ENCODE results near the gene NCAPD3. TPM values are rescaled to one million over a fixed set of nuclear protein-coding genes. Genes with fewer than 3 reads are reported as not detected.

Gene NCAPD3
- total and polyA plus RNA-seq, 4 donors: 14.1 to 35.4 (median 24.2) TPM

DNA sequence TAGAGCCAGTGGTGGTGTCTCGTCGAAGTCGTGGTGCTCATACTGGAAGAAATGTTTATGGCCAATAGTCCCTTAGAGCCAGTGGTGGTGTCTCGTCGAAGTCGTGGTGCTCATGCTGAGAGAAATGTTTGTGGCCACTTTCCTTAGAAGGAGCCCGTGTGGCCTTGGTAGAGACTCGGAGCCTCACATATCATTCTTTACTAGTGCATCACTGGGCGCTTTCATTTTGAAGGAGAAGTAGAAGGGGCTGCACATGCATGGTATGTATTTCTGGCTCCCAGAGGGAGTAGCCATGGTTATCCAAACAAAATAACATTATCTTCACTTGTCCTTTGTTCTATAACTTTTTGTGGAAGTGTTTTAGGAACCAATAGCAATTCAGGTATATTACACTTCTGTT lies 85.4 kb downstream of the NCAPD3 start:
- H3K27me3 ChIP-seq (ENCODE audit: control insufficient read depth in 4 of 4, insufficient read depth in 4 of 4, low read length in 3 of 4): no peaks in the 10 kb centered on the region
- no peak for DNase-seq (ENCODE audit: low spot score)
- H3K4me1 ChIP-seq (ENCODE audit: control insufficient read depth in 4 of 4, insufficient read depth in 4 of 4, low read length in 3 of 4): no peaks in the 10 kb centered on the region
- TF ChIP-seq, protein P1, sequence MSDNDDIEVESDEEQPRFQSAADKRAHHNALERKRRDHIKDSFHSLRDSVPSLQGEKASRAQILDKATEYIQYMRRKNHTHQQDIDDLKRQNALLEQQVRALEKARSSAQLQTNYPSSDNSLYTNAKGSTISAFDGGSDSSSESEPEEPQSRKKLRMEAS (IDR thresholded peaks at IDR 0.05): no peak
- TF ChIP-seq, protein P2, sequence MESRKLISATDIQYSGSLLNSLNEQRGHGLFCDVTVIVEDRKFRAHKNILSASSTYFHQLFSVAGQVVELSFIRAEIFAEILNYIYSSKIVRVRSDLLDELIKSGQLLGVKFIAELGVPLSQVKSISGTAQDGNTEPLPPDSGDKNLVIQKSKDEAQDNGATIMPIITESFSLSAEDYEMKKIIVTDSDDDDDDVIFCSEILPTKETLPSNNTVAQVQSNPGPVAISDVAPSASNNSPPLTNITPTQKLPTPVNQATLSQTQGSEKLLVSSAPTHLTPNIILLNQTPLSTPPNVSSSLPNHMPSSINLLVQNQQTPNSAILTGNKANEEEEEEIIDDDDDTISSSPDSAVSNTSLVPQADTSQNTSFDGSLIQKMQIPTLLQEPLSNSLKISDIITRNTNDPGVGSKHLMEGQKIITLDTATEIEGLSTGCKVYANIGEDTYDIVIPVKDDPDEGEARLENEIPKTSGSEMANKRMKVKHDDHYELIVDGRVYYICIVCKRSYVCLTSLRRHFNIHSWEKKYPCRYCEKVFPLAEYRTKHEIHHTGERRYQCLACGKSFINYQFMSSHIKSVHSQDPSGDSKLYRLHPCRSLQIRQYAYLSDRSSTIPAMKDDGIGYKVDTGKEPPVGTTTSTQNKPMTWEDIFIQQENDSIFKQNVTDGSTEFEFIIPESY (IDR thresholded peaks at IDR 0.05): no peak
- TF ChIP-seq, protein P3, sequence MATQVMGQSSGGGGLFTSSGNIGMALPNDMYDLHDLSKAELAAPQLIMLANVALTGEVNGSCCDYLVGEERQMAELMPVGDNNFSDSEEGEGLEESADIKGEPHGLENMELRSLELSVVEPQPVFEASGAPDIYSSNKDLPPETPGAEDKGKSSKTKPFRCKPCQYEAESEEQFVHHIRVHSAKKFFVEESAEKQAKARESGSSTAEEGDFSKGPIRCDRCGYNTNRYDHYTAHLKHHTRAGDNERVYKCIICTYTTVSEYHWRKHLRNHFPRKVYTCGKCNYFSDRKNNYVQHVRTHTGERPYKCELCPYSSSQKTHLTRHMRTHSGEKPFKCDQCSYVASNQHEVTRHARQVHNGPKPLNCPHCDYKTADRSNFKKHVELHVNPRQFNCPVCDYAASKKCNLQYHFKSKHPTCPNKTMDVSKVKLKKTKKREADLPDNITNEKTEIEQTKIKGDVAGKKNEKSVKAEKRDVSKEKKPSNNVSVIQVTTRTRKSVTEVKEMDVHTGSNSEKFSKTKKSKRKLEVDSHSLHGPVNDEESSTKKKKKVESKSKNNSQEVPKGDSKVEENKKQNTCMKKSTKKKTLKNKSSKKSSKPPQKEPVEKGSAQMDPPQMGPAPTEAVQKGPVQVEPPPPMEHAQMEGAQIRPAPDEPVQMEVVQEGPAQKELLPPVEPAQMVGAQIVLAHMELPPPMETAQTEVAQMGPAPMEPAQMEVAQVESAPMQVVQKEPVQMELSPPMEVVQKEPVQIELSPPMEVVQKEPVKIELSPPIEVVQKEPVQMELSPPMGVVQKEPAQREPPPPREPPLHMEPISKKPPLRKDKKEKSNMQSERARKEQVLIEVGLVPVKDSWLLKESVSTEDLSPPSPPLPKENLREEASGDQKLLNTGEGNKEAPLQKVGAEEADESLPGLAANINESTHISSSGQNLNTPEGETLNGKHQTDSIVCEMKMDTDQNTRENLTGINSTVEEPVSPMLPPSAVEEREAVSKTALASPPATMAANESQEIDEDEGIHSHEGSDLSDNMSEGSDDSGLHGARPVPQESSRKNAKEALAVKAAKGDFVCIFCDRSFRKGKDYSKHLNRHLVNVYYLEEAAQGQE (IDR thresholded peaks at IDR 0.05): no peak
- no peak for TF ChIP-seq FOXA2 (IDR thresholded peaks at IDR 0.05)
- no peak for TF ChIP-seq FOXA1 (IDR thresholded peaks at IDR 0.05)
- TF ChIP-seq, protein P4, sequence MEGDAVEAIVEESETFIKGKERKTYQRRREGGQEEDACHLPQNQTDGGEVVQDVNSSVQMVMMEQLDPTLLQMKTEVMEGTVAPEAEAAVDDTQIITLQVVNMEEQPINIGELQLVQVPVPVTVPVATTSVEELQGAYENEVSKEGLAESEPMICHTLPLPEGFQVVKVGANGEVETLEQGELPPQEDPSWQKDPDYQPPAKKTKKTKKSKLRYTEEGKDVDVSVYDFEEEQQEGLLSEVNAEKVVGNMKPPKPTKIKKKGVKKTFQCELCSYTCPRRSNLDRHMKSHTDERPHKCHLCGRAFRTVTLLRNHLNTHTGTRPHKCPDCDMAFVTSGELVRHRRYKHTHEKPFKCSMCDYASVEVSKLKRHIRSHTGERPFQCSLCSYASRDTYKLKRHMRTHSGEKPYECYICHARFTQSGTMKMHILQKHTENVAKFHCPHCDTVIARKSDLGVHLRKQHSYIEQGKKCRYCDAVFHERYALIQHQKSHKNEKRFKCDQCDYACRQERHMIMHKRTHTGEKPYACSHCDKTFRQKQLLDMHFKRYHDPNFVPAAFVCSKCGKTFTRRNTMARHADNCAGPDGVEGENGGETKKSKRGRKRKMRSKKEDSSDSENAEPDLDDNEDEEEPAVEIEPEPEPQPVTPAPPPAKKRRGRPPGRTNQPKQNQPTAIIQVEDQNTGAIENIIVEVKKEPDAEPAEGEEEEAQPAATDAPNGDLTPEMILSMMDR (IDR thresholded peaks at IDR 0.05; ENCODE audit: low read depth, low read length, missing input control): no peak
- no peak for TF ChIP-seq EGR1 (IDR thresholded peaks at IDR 0.05; ENCODE audit: low read depth in 2 of 2)
- TF ChIP-seq NR2F2 (IDR thresholded peaks at IDR 0.05): no peak
- no peak for TF ChIP-seq GABPA (IDR thresholded peaks at IDR 0.05 in 1 of 2, conservative IDR thresholded peaks at IDR 0.05 in 1 of 2)
- TF ChIP-seq HNF4A (conservative IDR thresholded peaks at IDR 0.05): no peak
- TF ChIP-seq HNF4G (IDR thresholded peaks at IDR 0.05): no peak
- TF ChIP-seq RXRA (IDR thresholded peaks at IDR 0.05): no peak
- no peak for TF ChIP-seq SP1 (IDR thresholded peaks at IDR 0.05)
- no peak for TF ChIP-seq TAF1 (conservative IDR thresholded peaks at IDR 0.05)
- TF ChIP-seq RAD21 (IDR thresholded peaks at IDR 0.05): no peak
- TF ChIP-seq, protein P5, sequence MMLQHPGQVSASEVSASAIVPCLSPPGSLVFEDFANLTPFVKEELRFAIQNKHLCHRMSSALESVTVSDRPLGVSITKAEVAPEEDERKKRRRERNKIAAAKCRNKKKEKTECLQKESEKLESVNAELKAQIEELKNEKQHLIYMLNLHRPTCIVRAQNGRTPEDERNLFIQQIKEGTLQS (IDR thresholded peaks at IDR 0.05): no peak
- no peak for TF ChIP-seq YY1 (IDR thresholded peaks at IDR 0.05)
- no peak for TF ChIP-seq JUND (IDR thresholded peaks at IDR 0.05)
- no peak overlapping the region for H3K4me3 ChIP-seq (ENCODE audit: low read depth in 1 of 3, low read length in 3 of 3)
- no peak overlapping the region for H3K27ac ChIP-seq (ENCODE audit: low read depth in 1 of 2, low read length in 2 of 2)
- H3K36me3 ChIP-seq (ENCODE audit: control insufficient read depth in 4 of 4, insufficient read depth in 3 of 4, low read depth in 1 of 4, low read length in 3 of 4): no peaks in the 10 kb centered on the region
- no peaks in the 10 kb centered on the region for H3K9me3 ChIP-seq (ENCODE audit: control insufficient read depth in 4 of 4, low read length in 3 of 4)
- H3K9ac ChIP-seq (ENCODE audit: low read depth in 1 of 2, low read length in 2 of 2): no peak overlapping the region
- 94% methylated on average over 9 of the region's 9 CpGs for WGBS

All from liver (tissue), 9 donors.